CD14-positive monocyte (primary cell): ENCODE results near the gene CAPN11. TPM values are rescaled to one million over a fixed set of nuclear protein-coding genes. Genes with fewer than 3 reads are reported as not detected.

Experiments used
- DNase-seq, 3 donors: peaks; one replicate each; pipeline ENCODE4 v3.0.0-alpha.2; 2011 to 2022
- H2AFZ ChIP-seq: 2 replicates; pipeline ENCODE4 v1.6.0; 2012; ENCODE audit warnings: mild to moderate bottlenecking, low read depth, low read length, inconsistent platforms; ENCODE audit not compliant: insufficient read depth, poor library complexity, severe bottlenecking
- H3K27ac ChIP-seq, 2 donors: 1 replicate in 1 of 2; 2 replicates in 1 of 2; pipeline ENCODE4 v1.5.1; 2012 to 2013; ENCODE audit warnings: low read length in 2 of 2, control low read depth in 1 of 2, inconsistent platforms in 1 of 2, low read depth in 1 of 2, mild to moderate bottlenecking in 1 of 2
- H3K27me3 ChIP-seq, 2 donors: one replicate each; pipeline versions ENCODE4 v1.6.0 to v1.6.1; 2011 to 2013; ENCODE audit warnings: low read length in 2 of 2; ENCODE audit not compliant: control insufficient read depth in 2 of 2, insufficient read depth in 2 of 2
- H3K36me3 ChIP-seq, 2 donors: replicated peaks in 1 of 2; 1 replicate in 1 of 2; 2 replicates in 1 of 2; pipeline versions ENCODE4 v1.5.1 to v1.6.1; 2012 to 2013; ENCODE audit warnings: low read length in 2 of 2, control low read depth in 1 of 2, inconsistent platforms in 1 of 2, mild to moderate bottlenecking in 1 of 2; ENCODE audit not compliant: insufficient read depth in 2 of 2, control insufficient read depth in 1 of 2
- H3K4me1 ChIP-seq, 2 donors: 1 replicate in 1 of 2; 2 replicates in 1 of 2; pipeline versions ENCODE4 v1.5.1 to v1.6.1; 2012 to 2013; ENCODE audit warnings: low read length in 2 of 2, control low read depth in 1 of 2, inconsistent platforms in 1 of 2, mild to moderate bottlenecking in 1 of 2, moderate library complexity in 1 of 2; ENCODE audit not compliant: insufficient read depth in 2 of 2, control insufficient read depth in 1 of 2
- H3K4me2 ChIP-seq: replicated peaks from 2 replicates; pipeline ENCODE3; 2012; ENCODE audit warnings: low read length, moderate library complexity, mild to moderate bottlenecking; ENCODE audit not compliant: poor library complexity, severe bottlenecking; ENCODE audit errors: extremely low read depth
- H3K4me3 ChIP-seq, 3 experiments: fragments of 200-600 bp in 1 of 3; sonication (generic) in 1 of 3; replicated peaks in 1 of 3; 1 replicate in 2 of 3; 2 replicates in 1 of 3; pipeline ENCODE4 v1.5.1; 2011 to 2013; ENCODE audit warnings: low read length in 3 of 3, mild to moderate bottlenecking in 3 of 3, control low read depth in 2 of 3, low read depth in 2 of 3, inconsistent platforms in 1 of 3, moderate library complexity in 1 of 3
- H3K79me2 ChIP-seq: 2 replicates; pipeline ENCODE4 v1.6.0; 2012; ENCODE audit warnings: mild to moderate bottlenecking, control low read depth, inconsistent platforms, low read length, moderate library complexity; ENCODE audit not compliant: insufficient read depth
- H3K9ac ChIP-seq: 2 replicates; pipeline ENCODE4 v1.6.0; 2017; ENCODE audit warnings: low read length, mild to moderate bottlenecking; ENCODE audit not compliant: insufficient read depth, poor library complexity, severe bottlenecking
- H3K9me3 ChIP-seq, 2 donors: replicated peaks in 1 of 2; 1 replicate in 1 of 2; 2 replicates in 1 of 2; pipeline versions ENCODE4 v1.5.1 to v1.6.1; 2012 to 2013; ENCODE audit warnings: low read length in 2 of 2, control low read depth in 1 of 2; ENCODE audit not compliant: control insufficient read depth in 1 of 2, insufficient read depth in 1 of 2
- H4K20me1 ChIP-seq: 2 replicates; pipeline ENCODE4 v1.6.0; 2012; ENCODE audit warnings: mild to moderate bottlenecking, low read length, control low read depth, moderate library complexity; ENCODE audit not compliant: insufficient read depth
- H3K27ac Mint-ChIP-seq, 7 donors: one replicate each; pipeline ENCODE4 v1.8.0; 2020; ENCODE audit warnings: mild to moderate bottlenecking in 7 of 7, mixed read lengths in 7 of 7, moderate library complexity in 6 of 7, inconsistent platforms in 2 of 7
- H3K27me3 Mint-ChIP-seq, 3 donors: one replicate each; pipeline ENCODE4 v1.8.0; 2021 to 2022; ENCODE audit warnings: low read depth in 3 of 3, mild to moderate bottlenecking in 3 of 3, mixed read lengths in 3 of 3, moderate library complexity in 3 of 3, inconsistent platforms in 1 of 3
- H3K36me3 Mint-ChIP-seq, 2 donors: one replicate each; pipeline ENCODE4 v1.8.0; 2020; ENCODE audit warnings: mixed read lengths in 2 of 2, inconsistent platforms in 1 of 2, mild to moderate bottlenecking in 1 of 2
- H3K4me1 Mint-ChIP-seq: one replicate; pipeline ENCODE4 v1.8.0; 2020; ENCODE audit warnings: mild to moderate bottlenecking, mixed read lengths
- H3K4me3 Mint-ChIP-seq, 2 donors: one replicate each; pipeline ENCODE4 v1.8.0; 2020; ENCODE audit warnings: mild to moderate bottlenecking in 2 of 2, mixed read lengths in 2 of 2, moderate library complexity in 1 of 2
- H3K9me3 Mint-ChIP-seq, 7 donors: one replicate each; pipeline ENCODE4 v1.8.0; 2020 to 2022; ENCODE audit warnings: mixed read lengths in 7 of 7, mild to moderate bottlenecking in 6 of 7, moderate library complexity in 6 of 7, inconsistent platforms in 2 of 7
- CTCF ChIP-seq: fragments of 200-600 bp; IDR thresholded peaks from one replicate; pipeline ENCODE4 v1.8.0; 2022; ENCODE audit warnings: antibody characterized with exemption, mild to moderate bottlenecking
- WGBS: methylation state at CpG from one replicate; pipeline ENCODE4 v1.1.5; 2013; ENCODE audit warnings: missing lambda C conversion rate; ENCODE audit not compliant: insufficient coverage; 5-methylcytosine and 5-hydroxymethylcytosine counted together
- intact Hi-C, 2 donors: fragments of 100-400 bp; cut with micrococcal nuclease; formaldehyde crosslinking; loops; one replicate each; pipeline versions ENCODE4 v1.15.0 to v1.15.1; 2023
- polyA plus RNA-seq, 3 donors: library from polyadenylated mRNA; depleted of rRNA in 1 of 3; unstranded in 2 of 3; stranded (reverse) in 1 of 3; fragments of 300-500 nt in 2 of 3; fragments of >200 nt in 1 of 3; fragmentation: Illumina TruSeq in 2 of 3; gene quantifications; 1 replicate in 2 of 3; 2 replicates in 1 of 3; pipeline ENCODE4 v1.2.3, GENCODE V29; 2012 to 2021

Gene CAPN11
- polyA plus RNA-seq, 3 donors: 0.11 TPM; not detected in 2

GRCh38 chr6:44219053-44219814, 60.6 kb downstream of the CAPN11 start:
- peaks cover 64% of the 10 kb centered on the region for H3K4me1 Mint-ChIP-seq

More at GRCh38 chr6:44219053-44219814, 60.6 kb downstream of the CAPN11 start:
- Histone ChIP-seq H3K36me3 (no peaks in the 10 kb centered on the region), H3K27ac (peak overlapping the region; percentile 72 to 88), H3K4me3 (peak overlapping the region; percentile 24 to 78 (median 52)), H3K4me2 (peak overlapping the region; percentile 91), H3K27me3 (peaks cover 0 to 7% of the 10 kb centered on the region in 2 donors), H3K79me2 (peaks cover 5% of the 10 kb centered on the region), H2AFZ (peak overlapping the region; percentile 78), H3K9me3 (no peaks in the 10 kb centered on the region), H4K20me1 (peaks cover 7% of the 10 kb centered on the region), H3K4me1 (peaks cover 68 to 74% of the 10 kb centered on the region in 2 donors), H3K9ac (peak overlapping the region; percentile 55)
- peak overlapping the region; percentile 80 to 86 for H3K4me3 Mint-ChIP-seq
- peak overlapping the region; percentile 76 to 97 (median 88) for H3K27ac Mint-ChIP-seq
- H3K9me3 Mint-ChIP-seq: peaks cover 0 to 2% (median 0%) of the 10 kb centered on the region in 7 donors
- H3K36me3 Mint-ChIP-seq: peaks cover 0 to 4% of the 10 kb centered on the region in 2 donors
- TF ChIP-seq CTCF: no peak
- 0% methylated on average over 25 of the region's 45 CpGs for WGBS
- H3K27me3 Mint-ChIP-seq: peaks cover 3 to 15% (median 7%) of the 10 kb centered on the region in 3 donors
- intact Hi-C loops: no loop called here
- DNase-seq: peak; percentile 53 to 65 (median 56)
